AG04450 (cell line): Measurements from ENCODE around the gene CLCNKB. TPM values are rescaled to one million over a fixed set of nuclear protein-coding genes. Genes with fewer than 3 reads are reported as not detected.
"Not testable (repeated sequence)": the region's sequence is repeated elsewhere in the genome, so short reads cannot be mapped to it uniquely, and the experiment has no call there.

Experiments used
- CTCF ChIA-PET: fragments of 300-600, 350-600 bp; formaldehyde crosslinking; extraction: SDS; loops from one replicate; lab custom pipeline; 2022; ENCODE audit warnings: antibody characterized with exemption, inconsistent platforms; lab: Charles Lee
- POLR2A ChIA-PET: fragments of 350-600 bp; formaldehyde crosslinking; extraction: SDS; loops from one replicate; lab custom pipeline; 2021; ENCODE audit warnings: antibody characterized with exemption, inconsistent platforms; lab: Yijun Ruan, JAX
- DNase-seq: peaks from one replicate; pipeline ENCODE4 v3.0.0-alpha.2; 2011; ENCODE audit warnings: low read depth, low spot score
- H3K27ac ChIP-seq: one replicate; pipeline ENCODE4 v1.5.1; 2012; ENCODE audit warnings: low read depth, low read length, control low read depth
- H3K27me3 ChIP-seq: one replicate; pipeline ENCODE4 v1.6.0; 2012; ENCODE audit warnings: low read length; ENCODE audit not compliant: control insufficient read depth, insufficient read depth
- H3K4me3 ChIP-seq: 2 replicates; pipeline ENCODE4 v1.5.1; 2011; ENCODE audit warnings: mild to moderate bottlenecking, low read depth, low read length, control low read depth
- H3K9me3 ChIP-seq: 2 replicates; pipeline ENCODE4 v1.5.1; 2012; ENCODE audit warnings: low read length; ENCODE audit not compliant: control insufficient read depth, insufficient read depth
- polyA plus RNA-seq: library from polyadenylated mRNA; depleted of rRNA; stranded (reverse); fragments of >200 nt; gene quantifications from 2 replicates; pipeline ENCODE4 v1.2.3, GENCODE V29; 2011
- TF ChIP-seq, protein P1 (sequence below): IDR thresholded peaks from 2 replicates; pipeline ENCODE4 v1.5.1; 2011; ENCODE audit warnings: low read depth, low read length, control low read depth, inconsistent platforms

Gene CLCNKB
- polyA plus RNA-seq, 1 experiment, result 0.21 TPM

DNA sequence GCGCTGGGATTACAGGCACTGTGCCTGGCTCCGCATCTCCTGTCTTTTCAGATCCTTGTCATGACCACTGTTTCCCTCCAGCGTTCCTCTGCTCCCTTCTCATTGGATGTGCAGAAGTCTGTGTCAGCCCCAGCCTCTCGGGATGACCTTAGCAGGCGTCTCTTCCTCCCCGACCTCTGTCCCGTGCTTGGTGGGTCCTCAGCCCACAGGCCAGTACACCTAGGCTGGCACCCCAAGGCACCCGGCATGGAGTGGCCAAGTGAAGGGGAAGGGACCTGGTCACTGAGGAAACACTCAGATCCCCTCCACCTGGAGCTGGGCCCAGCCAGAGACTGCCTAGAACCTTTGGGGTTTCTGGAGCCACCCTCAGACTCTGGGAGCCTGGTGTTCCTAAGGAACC lies 2.4 kb upstream of the CLCNKB start:
- H3K9me3 ChIP-seq, result no peaks in the 10 kb centered on the region
- no peak for DNase-seq
- POLR2A ChIA-PET, result no interaction called here
- no peak overlapping the region for H3K27ac ChIP-seq
- no peak overlapping the region for H3K4me3 ChIP-seq
- peaks cover 18% of the 10 kb centered on the region for H3K27me3 ChIP-seq
- CTCF ChIA-PET, result interaction anchor here (0.6 kb wide), 1 partner anchor 255 kb away, joined by 6 read pairs; no protein-coding TSS in a partner anchor
- TF ChIP-seq, protein P1, sequence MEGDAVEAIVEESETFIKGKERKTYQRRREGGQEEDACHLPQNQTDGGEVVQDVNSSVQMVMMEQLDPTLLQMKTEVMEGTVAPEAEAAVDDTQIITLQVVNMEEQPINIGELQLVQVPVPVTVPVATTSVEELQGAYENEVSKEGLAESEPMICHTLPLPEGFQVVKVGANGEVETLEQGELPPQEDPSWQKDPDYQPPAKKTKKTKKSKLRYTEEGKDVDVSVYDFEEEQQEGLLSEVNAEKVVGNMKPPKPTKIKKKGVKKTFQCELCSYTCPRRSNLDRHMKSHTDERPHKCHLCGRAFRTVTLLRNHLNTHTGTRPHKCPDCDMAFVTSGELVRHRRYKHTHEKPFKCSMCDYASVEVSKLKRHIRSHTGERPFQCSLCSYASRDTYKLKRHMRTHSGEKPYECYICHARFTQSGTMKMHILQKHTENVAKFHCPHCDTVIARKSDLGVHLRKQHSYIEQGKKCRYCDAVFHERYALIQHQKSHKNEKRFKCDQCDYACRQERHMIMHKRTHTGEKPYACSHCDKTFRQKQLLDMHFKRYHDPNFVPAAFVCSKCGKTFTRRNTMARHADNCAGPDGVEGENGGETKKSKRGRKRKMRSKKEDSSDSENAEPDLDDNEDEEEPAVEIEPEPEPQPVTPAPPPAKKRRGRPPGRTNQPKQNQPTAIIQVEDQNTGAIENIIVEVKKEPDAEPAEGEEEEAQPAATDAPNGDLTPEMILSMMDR, result no peak

DNA sequence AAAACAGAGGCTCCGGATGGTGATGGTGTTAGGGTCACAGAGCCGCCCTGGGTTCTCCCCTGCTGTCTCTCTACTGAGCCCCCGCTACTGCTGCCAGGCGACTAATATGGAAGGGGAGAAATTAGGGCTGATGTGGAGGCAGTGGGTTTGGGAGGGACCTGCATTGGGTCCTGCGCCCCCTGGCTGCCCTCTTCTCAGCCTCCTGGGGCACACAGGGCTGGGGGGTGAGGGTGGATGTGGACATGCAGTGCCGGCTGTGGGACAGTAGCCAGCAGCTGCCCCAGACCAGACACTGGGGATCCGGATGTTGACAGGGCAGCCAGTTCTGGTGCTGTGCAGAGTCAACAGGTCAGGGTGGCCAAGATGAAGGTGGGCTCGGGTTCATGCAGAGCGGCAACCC lies 1.5 kb upstream of the CLCNKB start:
- Histone ChIP-seq H3K4me3 (no peak overlapping the region), H3K9me3 (no peaks in the 10 kb centered on the region), H3K27ac (no peak overlapping the region), H3K27me3 (peaks cover 18% of the 10 kb centered on the region)
- ChIA-PET POLR2A (no interaction called here), CTCF (interaction anchor here (0.6 kb wide), 1 partner anchor 254 kb away, joined by 6 read pairs; no protein-coding TSS in a partner anchor)
- no peak for DNase-seq
- TF ChIP-seq, protein P1, result no peak

DNA sequence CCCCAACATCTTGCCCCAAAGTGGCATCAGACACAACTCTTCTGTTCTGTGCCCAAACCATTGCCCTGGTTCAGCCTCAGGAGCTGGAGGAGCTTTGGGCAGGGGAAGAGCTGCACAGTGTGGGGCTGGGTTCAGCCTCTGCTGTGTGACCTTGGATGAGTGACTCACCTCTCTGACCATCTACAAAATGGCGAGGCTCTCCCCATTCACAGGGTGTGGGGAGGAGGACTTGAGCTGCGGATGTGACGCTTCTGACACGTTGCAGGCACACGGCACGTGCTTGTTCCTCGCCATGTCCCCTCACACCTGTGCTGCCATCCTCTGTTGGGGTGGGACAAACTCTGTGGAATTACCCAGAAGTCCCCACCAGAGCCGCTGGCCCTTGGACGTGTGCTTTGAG lies 928 bp upstream of the CLCNKB start:
- DNase-seq, POLR2A ChIA-PET, H3K4me3 ChIP-seq, H3K27ac ChIP-seq, CTCF ChIA-PET, H3K9me3 ChIP-seq: not testable (repeated sequence)
- H3K27me3 ChIP-seq, result peaks cover 13% of the 10 kb centered on the region

DNA sequence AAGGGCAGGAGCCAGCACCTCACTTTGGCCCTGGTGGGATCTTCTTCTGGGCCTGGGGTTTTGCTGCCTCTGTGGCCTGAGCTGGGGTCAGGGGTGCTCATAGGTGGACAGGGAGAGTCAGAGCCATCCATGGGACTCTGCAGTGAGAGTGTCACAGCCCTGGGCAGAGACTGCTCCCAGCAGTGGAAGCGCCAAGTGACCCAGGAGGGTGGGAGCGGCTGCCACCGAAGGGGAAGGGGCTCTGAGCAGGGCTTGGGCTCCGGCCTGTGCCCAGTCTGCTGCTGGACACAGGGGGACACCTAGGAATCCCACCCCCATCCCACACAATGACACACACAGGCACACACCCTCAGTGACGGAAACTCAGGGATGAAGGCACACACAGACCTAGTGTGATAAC lies 368 bp downstream of the CLCNKB start:
- TF ChIP-seq, protein P1, result no peak
- Histone ChIP-seq H3K27ac (no peak overlapping the region), H3K9me3 (no peaks in the 10 kb centered on the region; the same call in 1 of the 2 replicates), H3K4me3 (no peak overlapping the region), H3K27me3 (peaks cover 10% of the 10 kb centered on the region)
- ChIA-PET POLR2A (no interaction called here), CTCF (interaction anchor here (0.6 to 1.9 kb wide), 2 partner anchors 11 kb away, joined by 4 to 6 read pairs; no protein-coding TSS in a partner anchor)
- DNase-seq, result no peak

DNA sequence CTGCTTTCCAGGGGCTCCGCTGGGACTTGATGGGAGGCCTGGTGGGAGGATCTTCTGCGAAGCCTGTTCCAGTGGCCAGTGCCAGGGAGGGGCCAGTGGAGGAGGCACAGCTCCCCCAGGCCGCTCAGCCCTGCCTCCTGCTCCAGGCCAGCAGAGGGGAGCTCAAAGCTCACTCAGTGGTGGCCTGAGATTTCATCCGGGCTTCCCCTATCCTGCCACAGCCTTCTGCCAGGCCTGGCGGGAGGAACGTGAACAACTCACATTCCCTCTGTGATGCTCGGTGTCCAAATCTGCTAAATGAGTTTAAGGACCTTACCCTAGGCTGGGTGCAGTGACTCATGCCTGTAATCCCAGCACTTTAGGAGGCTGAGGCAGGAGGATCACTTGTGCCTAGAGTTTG lies 3.3 kb downstream of the CLCNKB start:
- DNase-seq, result no peak
- ChIA-PET CTCF (interaction anchor here (1.1 to 1.7 kb wide), 3 partner anchors 9 to 255 kb away, joined by 3 to 4 read pairs (median 3); no protein-coding TSS in a partner anchor), POLR2A (interaction anchor here (0.5 to 0.8 kb wide), 2 partner anchors 213 to 263 kb away, joined by 3 to 5 read pairs; no protein-coding TSS in a partner anchor)
- TF ChIP-seq, protein P1, result peak; percentile 28; the same call in 1 of the 2 replicates
- Histone ChIP-seq H3K9me3 (no peaks in the 10 kb centered on the region; the same call in 1 of the 2 replicates), H3K27ac (no peak overlapping the region), H3K27me3 (peaks cover 3% of the 10 kb centered on the region), H3K4me3 (no peak overlapping the region)
